Anterior cingulate cortex (tissue), 58 donors: ENCODE data around the gene MEF2C.
"Not testable (repeated sequence)": the region's sequence is repeated elsewhere in the genome, so short reads cannot be mapped to it uniquely, and the experiment has no call there.

Experiments
- DNase-seq, 58 donors: peaks; one replicate each; lab custom pipeline; 2025; lab: John Stamatoyannopoulos, UW

MEF2C gene

DNA sequence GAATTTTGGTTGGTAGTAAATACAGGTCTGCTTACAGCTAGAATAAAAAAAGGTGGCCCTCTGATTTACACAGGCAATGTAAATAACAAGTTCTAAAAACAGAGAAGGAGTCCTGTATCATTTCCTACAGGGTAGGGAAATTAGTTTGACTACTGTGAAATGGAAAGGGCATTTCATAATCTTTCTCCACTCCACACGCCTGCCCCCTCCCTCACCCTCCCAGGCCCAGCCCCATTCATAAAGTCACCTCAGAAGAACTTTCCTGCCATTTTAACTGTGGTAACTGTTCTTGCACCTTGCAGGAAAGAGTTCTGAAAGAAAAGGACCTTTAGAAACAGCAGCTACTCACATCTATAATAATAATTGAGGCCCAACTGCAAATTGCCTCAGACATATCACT is 69.7 kb downstream of the MEF2C start:
- DNase-seq = no peak

DNA sequence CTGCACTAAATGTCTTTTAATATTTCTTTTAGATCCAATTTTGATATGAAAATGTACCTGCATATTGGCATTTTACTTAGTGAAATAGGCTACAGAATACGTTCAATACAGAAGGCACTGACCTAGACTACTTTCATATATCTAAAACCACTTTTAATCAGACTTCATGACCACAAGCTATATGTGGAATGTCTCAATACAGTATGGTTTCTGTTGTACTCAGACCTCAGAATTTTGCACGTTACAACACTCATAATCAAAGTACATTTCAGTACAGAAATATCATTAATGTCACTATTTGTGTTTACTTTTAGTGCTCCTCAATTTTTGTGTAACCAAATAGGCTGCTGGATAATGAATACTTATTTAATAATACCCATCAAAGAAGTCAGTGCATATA is 74.8 kb downstream of the MEF2C start:
- no peak for DNase-seq

- no peak for DNase-seq
Observed at GRCh38 chr5:88807327-88807726, 75.7 kb downstream of the MEF2C start.

- no peak for DNase-seq
Observed at GRCh38 chr5:88806338-88806737, 76.6 kb downstream of the MEF2C start.

DNA sequence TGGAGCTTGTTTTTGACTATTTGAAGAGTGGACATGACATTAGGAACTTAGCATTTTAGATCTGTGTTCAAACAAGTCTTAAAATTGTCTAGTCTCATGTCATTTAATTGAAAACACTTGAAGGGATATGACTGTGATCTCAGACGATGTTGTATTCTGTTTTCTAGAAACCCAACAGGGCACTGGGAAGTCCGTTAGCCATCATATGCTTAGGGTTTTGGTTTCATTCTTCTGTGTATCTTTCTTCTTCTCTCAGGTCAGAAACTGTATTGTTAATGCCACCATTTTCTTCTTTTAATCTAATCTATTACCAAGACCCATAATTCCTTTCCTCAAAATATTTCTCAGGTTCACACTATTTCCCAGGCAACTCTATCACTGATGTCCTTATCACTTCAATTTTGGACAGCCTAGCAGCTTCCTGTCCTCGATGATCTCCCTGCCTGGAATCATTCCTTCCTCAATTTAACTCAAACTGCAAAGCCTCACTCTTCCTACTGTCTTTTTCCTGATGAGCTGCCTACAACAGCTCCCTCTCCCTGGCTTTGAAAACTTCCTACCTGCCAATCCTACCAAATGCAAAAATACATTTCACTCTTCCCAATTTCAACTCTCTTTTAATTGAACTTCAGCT is 77.7 kb downstream of the MEF2C start:
- no peak for DNase-seq

DNA sequence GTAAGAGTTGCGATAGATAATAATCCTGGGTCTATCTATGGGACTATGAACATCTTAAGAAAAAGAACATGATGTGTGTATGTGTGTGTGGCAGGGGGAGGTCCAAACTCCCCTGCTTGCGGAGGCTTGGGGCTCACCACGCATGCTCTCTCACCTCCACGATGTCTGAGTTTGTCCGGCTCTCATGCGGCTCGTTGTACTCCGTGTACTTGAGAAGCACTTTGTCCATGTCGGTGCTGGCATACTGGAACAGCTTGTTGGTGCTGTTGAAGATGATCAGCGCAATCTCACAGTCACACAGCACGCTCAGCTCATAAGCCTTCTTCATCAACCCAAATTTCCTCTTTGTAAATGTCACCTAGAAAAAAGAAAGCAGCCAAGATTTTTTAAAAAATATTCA is 78.5 kb downstream of the MEF2C start:
- peak in 2 of 58 donors; percentile 13 to 20 for DNase-seq

DNA sequence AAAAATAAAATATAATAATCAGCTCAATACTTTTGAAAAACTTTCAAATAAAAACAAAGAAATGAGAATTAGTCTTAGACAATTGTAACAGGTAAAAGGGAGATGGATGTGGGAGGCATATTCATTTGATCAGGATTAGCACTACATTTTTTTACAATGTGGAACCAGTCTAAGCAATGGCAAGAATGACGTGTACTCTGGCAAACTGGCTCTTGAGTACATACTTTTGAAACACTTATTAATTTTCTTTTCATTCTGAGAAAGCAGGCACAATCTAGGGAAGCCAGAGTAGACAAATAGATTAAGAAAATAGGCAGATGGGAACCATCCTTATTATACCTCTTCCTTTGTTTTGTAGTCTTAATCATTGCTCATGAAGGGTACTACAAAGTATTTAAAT is 79.7 kb downstream of the MEF2C start:
- DNase-seq = no peak

DNA sequence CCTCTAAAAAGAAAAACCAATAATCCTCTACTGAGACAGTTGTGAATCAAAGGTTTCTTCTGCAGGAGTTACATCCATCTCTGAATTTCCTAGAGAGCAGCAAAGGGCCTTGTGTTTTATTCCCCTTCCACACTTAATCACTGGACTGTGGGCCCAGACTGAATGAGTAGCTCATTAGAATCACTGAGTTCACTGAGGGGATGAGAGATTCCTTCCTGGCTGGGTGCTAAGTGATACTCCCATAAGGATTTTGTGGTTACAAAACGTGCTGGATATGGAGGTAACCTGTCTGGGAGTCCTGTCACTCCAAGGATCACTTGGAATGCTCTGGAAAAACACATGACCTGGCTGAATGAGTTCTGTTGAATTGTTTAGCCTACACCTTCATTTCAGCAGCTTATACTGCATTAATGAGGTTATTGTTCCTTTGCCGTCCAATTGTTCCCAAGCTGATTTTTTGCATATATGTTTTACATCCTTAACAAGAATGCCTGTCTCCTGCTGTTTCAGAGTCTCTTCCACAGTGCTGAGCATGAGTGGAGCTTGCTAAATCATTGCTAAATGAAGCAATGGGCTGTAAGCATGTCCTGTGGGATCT is 82.9 kb downstream of the MEF2C start:
- no peak for DNase-seq

DNA sequence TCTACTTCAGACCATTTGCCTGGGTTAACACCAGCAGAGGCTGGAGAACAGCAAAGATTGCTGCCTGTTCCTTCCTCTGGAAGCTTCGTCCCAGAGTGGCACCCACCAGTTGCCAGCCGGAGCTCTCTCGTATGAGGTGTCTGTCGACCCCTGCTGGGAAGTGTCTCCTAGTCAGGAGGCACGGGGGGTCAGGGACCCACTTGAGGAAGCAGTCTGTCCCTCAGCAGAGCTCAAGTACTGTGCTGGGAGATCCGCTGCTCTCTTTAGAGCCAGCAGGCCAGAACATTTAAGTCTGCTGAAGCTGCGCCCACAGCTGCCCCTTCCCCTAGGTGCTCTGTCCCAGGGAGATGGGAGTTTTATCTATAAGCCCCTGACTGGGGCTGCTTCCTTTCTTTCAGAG is 84.1 kb downstream of the MEF2C start:
- not testable (repeated sequence) for DNase-seq

DNA sequence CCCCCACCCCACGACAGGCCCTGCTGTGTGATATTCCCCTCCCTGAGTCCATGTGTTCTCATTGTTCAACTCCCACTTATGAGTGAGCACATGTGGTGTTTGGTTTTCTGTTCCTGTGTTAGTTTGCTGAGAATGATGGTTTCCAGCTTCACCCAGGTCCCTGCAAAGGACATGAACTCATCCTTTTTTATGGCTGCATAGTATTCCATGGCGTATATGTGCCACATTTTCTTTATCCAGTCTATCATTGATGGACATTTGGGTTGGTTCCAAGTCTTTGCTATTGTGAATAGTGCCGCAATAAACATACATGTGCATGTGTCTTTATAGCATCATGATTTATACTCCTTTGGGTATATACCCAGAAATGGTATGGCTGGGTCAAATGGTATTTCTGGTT is 89.2 kb downstream of the MEF2C start:
- not testable (repeated sequence) for DNase-seq

- DNase-seq = no peak
Observed at GRCh38 chr5:88792144-88792840, 90.7 kb downstream of the MEF2C start.

DNA sequence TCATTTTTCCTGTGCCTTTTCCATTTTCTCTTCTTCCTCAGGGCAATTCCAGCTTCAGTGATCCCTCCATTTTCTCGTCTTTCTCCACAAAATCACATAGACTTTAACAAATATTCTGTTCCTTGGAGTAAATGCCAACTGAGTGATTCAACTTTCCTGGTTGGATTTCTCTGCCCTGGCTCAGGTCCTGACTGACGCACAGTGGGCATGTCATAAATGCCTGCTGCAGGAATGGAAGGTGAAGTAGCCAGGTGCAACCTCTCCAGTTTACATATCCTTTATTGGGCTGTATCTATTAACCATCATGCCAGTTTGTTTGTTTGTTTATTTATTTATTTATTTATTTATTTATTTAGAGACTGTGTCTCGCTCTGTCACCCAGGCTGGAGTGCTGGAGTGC is 95.1 kb downstream of the MEF2C start:
- DNase-seq = no peak

GRCh38 chr5:88786789-88787188 is 96.2 kb downstream of the MEF2C start:
- no peak for DNase-seq

GRCh38 chr5:88785746-88786565 is 97.0 kb downstream of the MEF2C start:
- DNase-seq = peak in 4 of 58 donors; percentile 6 to 42 (median 26)

DNA sequence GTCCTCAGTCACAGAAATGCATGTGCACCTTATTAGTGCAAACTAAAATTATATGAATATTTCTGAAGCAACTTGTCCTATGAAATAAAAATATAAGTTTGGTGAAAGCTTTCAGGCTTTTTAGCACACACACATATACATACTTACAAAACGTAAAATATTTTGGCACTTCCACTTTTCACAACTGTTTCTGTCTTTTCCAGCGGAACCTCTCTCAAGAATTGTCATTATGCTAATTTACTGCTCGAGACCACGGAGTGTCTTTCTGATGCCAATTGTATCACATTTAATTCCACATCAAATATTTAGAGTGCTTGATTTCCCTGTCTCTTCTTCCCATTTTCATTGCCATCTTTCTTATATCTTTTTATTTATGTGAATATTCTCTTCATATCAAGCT is 100.4 kb downstream of the MEF2C start:
- no peak for DNase-seq

GRCh38 chr5:88780736-88781135 is 102.2 kb downstream of the MEF2C start:
- no peak for DNase-seq

DNA sequence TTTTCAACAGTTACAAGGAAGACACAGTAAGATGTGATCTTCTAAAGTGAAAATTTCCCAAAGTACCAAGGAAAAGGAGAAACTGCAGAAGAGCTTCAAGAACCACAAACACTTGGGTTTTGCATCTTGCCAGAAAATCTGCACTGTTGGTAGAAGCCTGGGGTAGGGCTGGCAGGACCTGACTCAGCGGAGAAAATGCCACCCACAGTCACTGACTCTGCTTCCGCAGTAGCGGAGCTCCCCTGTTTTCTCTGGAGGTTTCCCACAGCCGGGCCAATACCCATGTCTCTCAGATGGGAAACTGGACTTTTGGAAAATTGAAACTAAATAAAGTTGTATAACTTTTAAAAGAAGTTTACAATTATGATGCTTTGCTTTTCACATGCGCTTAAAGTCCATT is 104.2 kb downstream of the MEF2C start:
- DNase-seq = peak in 21 of 58 donors; percentile 6 to 65 (median 24)

- no peak for DNase-seq
Observed at GRCh38 chr5:88776692-88777091, 106.3 kb downstream of the MEF2C start.

- no peak for DNase-seq
Observed at GRCh38 chr5:88772831-88773230, 110.2 kb downstream of the MEF2C start.

GRCh38 chr5:88772047-88772446 is 110.9 kb downstream of the MEF2C start:
- no peak for DNase-seq
